Spleen (tissue), 11 donors: ENCODE results near the gene MAP7D1. TPM values are rescaled to one million over a fixed set of nuclear protein-coding genes. Genes with fewer than 3 reads are reported as not detected.

Experiments
- DNase-seq: peaks from one replicate; pipeline ENCODE4 v3.0.0-alpha.2; 2020
- H3K27ac ChIP-seq, 8 donors: fragments of 200-600 bp; sonication (generic) in 7 of 8; 1 replicate in 4 of 8; 2 replicates in 4 of 8; pipeline versions ENCODE4 v1.5.0 to v1.8.0; 2016 to 2021; ENCODE audit warnings: inconsistent platforms in 4 of 8, mild to moderate bottlenecking in 4 of 8, moderate library complexity in 1 of 8
- H3K27me3 ChIP-seq, 7 donors: fragments of 200-600 bp; sonication (generic) in 6 of 7; replicated peaks in 1 of 7; 1 replicate in 4 of 7; 2 replicates in 3 of 7; pipeline versions ENCODE4 v1.5.0 to v1.8.0; 2016 to 2021; ENCODE audit warnings: inconsistent platforms in 3 of 7, mild to moderate bottlenecking in 1 of 7
- H3K36me3 ChIP-seq, 6 donors: fragments of 200-600 bp; sonication (generic) in 5 of 6; 1 replicate in 4 of 6; 2 replicates in 2 of 6; pipeline versions ENCODE4 v1.5.0 to v1.8.0; 2016 to 2021; ENCODE audit warnings: inconsistent platforms in 2 of 6
- H3K4me1 ChIP-seq, 6 donors: fragments of 200-600 bp; sonication (generic) in 5 of 6; 1 replicate in 3 of 6; 2 replicates in 3 of 6; pipeline versions ENCODE4 v1.5.0 to v1.8.0; 2016 to 2021; ENCODE audit warnings: inconsistent platforms in 3 of 6
- H3K4me3 ChIP-seq, 8 donors: fragments of 200-600 bp; sonication (generic) in 7 of 8; 1 replicate in 4 of 8; 2 replicates in 4 of 8; pipeline versions ENCODE4 v1.5.0 to v1.8.0; 2016 to 2021; ENCODE audit warnings: inconsistent platforms in 4 of 8, mild to moderate bottlenecking in 4 of 8, moderate library complexity in 2 of 8
- H3K9me3 ChIP-seq, 8 donors: fragments of 200-600 bp; sonication (generic) in 7 of 8; 1 replicate in 4 of 8; 2 replicates in 4 of 8; pipeline versions ENCODE4 v1.5.0 to v1.8.0; 2016 to 2021; ENCODE audit warnings: inconsistent platforms in 4 of 8
- POLR2A ChIP-seq, 3 donors: fragments of 450-650 bp; IDR thresholded peaks; one replicate each; pipeline ENCODE4 v1.5.1; 2017; ENCODE audit warnings: antibody characterized with exemption in 3 of 3, mild to moderate bottlenecking in 1 of 3
- POLR2AphosphoS5 ChIP-seq, 3 donors: sonication (generic); formaldehyde crosslinking; IDR thresholded peaks; one replicate each; pipeline ENCODE4 v1.5.1; 2017; ENCODE audit warnings: antibody characterized with exemption in 3 of 3
- WGBS, 5 donors: extraction: QIAGEN DNeasy Blood & Tissue Kit in 3 of 5; methylation state at CpG; one replicate each; pipeline versions ENCODE4 v1.1.5 to v1.1.7; 2013 to 2018; 5-methylcytosine and 5-hydroxymethylcytosine counted together
- intact Hi-C: fragments of 100-400 bp; cut with DNase I; formaldehyde crosslinking; loops from one replicate; pipeline ENCODE4 v1.15.0; 2023; ENCODE audit warnings: low total_unique reads
- polyA plus RNA-seq, 3 donors: library from polyadenylated mRNA; stranded (reverse); fragments of 200-250 nt; gene quantifications; one replicate each; pipeline ENCODE4 v1.2.1, GENCODE V29; 2013
- total RNA-seq, 7 donors: library from RNA; depleted of rRNA in 3 of 7; stranded (reverse); fragments of >200 nt in 3 of 7; fragmentation: NEBNext Ultra II Directional in 4 of 7; extraction: Animal tissue kit (Norgen Biotek cat#: 25700) in 4 of 7; gene quantifications; one replicate each; pipeline versions ENCODE4 v1.1.0 to v1.2.1, GENCODE V29; 2016 to 2021
- TF ChIP-seq, protein P1 (sequence below), 11 experiments: fragments of 200-600 bp in 7 of 11; fragments of 450-650 bp in 4 of 11; sonication (generic) in 4 of 11; IDR thresholded peaks in 8 of 11; conservative IDR thresholded peaks in 3 of 11; 1 replicate in 7 of 11; 2 replicates in 4 of 11; pipeline versions ENCODE4 v1.4.0 to v1.8.0; 2016 to 2021; ENCODE audit warnings: antibody characterized with exemption in 11 of 11, inconsistent platforms in 4 of 11, mild to moderate bottlenecking in 1 of 11
- donor health status: healthy with polysubstance abuse.
- donor health status: DM: no; HTN: no; CAD: no; lungs with moderate emphysema.
- donor health status: DM: no; HTN: no; CAD: no.
- donor health status: Bipolar disorder and iron deficiency.
- donor health status: healthy.
- donor health status: DM: no; HTN: no; CAD: no.
- donor health status: DM: yes; HTN: yes; CAD: no.

The MAP7D1 gene
- total and polyA plus RNA-seq, 10 donors: 30.4 to 116 (median 88.0) TPM

DNA sequence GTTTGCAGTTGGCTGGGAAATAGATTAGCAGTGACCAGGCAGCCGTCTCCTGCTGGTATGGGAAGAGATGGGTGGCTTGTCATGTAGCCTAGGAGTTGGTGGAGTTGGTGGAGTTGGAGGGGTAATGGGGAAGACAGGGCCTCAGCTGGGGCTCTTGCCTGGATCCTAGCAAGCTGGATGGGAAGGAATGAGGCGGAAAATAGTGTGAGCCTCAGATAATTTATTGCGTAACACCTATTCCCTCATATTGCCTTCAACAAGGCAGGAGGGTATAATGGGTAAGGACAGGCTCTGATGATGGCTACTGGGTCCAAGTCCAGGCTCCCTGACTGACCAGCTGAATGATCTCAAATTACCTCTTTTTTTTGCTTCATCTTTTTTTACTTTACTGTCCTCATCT is 12.6 kb downstream of the MAP7D1 start:
- Histone ChIP-seq H3K27ac (peak overlapping the region in 1 of 8 donors; percentile 5), H3K27me3 (no peaks in the 10 kb centered on the region), H3K36me3 (peaks cover 0 to 72% (median 37%) of the 10 kb centered on the region in 6 donors), H3K9me3 (no peaks in the 10 kb centered on the region), H3K4me3 (no peak overlapping the region), H3K4me1 (peaks cover 0 to 66% (median 30%) of the 10 kb centered on the region in 6 donors)
- no peak for DNase-seq
- intact Hi-C loops: no loop called here
- TF ChIP-seq, protein P1, sequence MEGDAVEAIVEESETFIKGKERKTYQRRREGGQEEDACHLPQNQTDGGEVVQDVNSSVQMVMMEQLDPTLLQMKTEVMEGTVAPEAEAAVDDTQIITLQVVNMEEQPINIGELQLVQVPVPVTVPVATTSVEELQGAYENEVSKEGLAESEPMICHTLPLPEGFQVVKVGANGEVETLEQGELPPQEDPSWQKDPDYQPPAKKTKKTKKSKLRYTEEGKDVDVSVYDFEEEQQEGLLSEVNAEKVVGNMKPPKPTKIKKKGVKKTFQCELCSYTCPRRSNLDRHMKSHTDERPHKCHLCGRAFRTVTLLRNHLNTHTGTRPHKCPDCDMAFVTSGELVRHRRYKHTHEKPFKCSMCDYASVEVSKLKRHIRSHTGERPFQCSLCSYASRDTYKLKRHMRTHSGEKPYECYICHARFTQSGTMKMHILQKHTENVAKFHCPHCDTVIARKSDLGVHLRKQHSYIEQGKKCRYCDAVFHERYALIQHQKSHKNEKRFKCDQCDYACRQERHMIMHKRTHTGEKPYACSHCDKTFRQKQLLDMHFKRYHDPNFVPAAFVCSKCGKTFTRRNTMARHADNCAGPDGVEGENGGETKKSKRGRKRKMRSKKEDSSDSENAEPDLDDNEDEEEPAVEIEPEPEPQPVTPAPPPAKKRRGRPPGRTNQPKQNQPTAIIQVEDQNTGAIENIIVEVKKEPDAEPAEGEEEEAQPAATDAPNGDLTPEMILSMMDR (IDR thresholded peaks at IDR 0.05 in 8 of 11, conservative IDR thresholded peaks at IDR 0.05 in 3 of 11): no peak
- TF ChIP-seq POLR2AphosphoS5 (IDR thresholded peaks at IDR 0.05) (no peak), POLR2A (IDR thresholded peaks at IDR 0.05) (no peak)
- WGBS, 5 donors: 83 to 99% (median 88%) methylated on average over 3 of the region's 3 CpGs

DNA sequence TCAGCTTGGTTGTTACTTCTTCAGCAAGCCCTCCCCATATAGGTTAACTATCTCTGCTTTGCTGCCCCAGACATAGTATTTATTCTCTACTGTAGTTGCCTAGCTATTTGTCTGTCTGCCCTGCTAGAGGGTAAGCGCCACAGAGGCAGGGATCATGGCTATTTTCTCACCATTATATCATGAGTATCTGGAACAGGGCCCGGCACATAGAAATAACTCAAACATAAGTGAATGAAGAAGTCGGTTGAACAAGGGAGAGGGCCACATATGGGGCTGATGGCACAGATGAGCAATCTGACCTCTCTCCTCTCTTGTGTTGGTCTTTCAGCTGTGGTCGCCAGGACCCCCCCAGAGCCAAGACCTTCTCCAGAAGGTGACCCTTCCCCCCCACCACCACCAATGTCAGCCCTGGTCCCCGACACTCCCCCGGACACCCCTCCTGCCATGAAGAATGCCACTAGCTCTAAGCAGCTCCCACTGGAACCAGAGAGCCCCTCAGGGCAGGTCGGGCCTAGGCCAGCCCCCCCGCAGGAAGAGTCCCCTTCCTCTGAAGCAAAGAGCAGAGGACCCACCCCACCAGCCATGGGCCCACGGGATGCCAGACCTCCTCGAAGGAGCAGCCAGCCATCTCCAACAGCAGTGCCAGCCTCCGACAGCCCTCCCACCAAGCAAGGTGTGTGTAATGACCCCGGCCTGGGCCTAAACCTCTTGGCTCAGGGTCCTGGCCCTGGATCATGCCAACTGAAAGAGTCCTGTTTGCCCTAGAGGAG is 14.9 kb downstream of the MAP7D1 start:
- intact Hi-C loops: no loop called here
- Histone ChIP-seq H3K36me3 (peaks cover 0 to 96% (median 61%) of the 10 kb centered on the region in 6 donors), H3K27ac (peak overlapping the region in 1 of 8 donors; percentile 2), H3K4me1 (peaks cover 0 to 62% (median 24%) of the 10 kb centered on the region in 6 donors), H3K27me3 (no peaks in the 10 kb centered on the region), H3K4me3 (no peak overlapping the region), H3K9me3 (no peaks in the 10 kb centered on the region)
- no peak for DNase-seq
- TF ChIP-seq POLR2A (IDR thresholded peaks at IDR 0.05): no peak
- peak in 1 of 3 donors; percentile 32 for TF ChIP-seq POLR2AphosphoS5 (IDR thresholded peaks at IDR 0.05)
- WGBS, 5 donors: 90 to 91% (median 91%) methylated on average over 9 to 12 of the region's 12 CpGs

DNA sequence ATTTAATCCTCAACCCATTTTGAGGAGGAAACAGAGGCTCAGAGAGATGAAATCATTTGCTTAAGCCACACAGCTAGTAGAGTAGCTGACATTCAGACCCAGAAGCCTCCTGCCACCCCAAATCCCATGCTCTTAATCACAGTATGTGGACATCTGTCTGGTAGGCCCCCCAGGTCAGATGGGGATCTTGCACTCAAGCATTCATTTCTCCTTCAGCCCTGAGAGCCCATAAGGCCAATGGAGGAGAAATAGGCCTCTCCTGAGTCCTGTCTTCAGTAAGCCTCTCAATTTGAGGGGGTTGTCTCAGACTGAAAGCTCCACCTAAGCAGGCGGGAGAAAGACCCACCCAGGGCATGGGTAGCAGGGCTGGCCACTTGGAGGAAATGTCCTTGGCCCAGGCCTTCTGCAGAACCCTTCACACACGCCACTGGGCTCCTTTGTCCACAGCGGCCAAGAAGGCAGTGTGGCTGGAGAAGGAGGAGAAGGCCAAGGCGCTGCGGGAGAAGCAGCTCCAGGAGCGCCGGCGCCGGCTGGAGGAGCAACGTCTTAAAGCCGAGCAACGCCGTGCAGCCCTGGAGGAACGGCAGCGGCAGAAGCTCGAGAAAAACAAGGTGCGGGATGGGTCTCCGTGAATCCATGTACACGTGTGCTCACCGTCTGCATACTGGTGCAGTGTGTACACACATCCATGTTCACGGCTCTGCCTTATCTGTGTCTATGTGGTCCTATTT is 16.2 kb downstream of the MAP7D1 start:
- WGBS, 5 donors: 93 to 98% (median 95%) methylated on average over 21 of the region's 21 CpGs
- intact Hi-C loops: no loop called here
- no peaks in the 10 kb centered on the region for H3K9me3 ChIP-seq
- peaks cover 0 to 98% (median 74%) of the 10 kb centered on the region in 6 donors for H3K36me3 ChIP-seq
- peaks cover 0 to 50% (median 16%) of the 10 kb centered on the region in 6 donors for H3K4me1 ChIP-seq
- DNase-seq: no peak
- H3K27ac ChIP-seq: no peak overlapping the region
- TF ChIP-seq POLR2AphosphoS5 (IDR thresholded peaks at IDR 0.05): peak in 2 of 3 donors; percentile 27 to 70
- TF ChIP-seq, protein P1 (IDR thresholded peaks at IDR 0.05 in 8 of 11, conservative IDR thresholded peaks at IDR 0.05 in 3 of 11): no peak
- TF ChIP-seq POLR2A (IDR thresholded peaks at IDR 0.05): no peak
- H3K4me3 ChIP-seq: no peak overlapping the region
- no peaks in the 10 kb centered on the region for H3K27me3 ChIP-seq

DNA sequence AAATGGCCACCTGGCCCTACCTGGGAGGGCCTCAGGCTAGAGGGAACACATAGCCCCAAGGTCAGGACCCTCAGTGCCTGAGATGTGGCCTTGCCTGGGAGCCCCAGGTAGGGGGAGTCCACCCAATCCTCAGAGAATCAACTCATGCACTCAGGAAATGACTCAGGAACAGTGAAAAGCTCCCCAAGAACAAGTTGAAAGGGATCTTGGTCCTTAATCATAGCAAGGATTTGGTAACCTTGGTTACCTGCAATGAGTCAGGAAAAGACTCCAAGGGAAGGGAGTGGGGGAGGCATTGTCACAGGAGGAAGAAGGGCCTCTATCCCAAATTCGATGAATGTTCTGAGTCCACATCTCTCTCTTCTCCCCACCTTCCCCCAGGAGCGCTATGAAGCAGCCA is 17.0 kb downstream of the MAP7D1 start:
- H3K4me1 ChIP-seq: peaks cover 0 to 50% (median 14%) of the 10 kb centered on the region in 6 donors
- WGBS, 5 donors: 88 to 92% (median 91%) methylated on average over 2 of the region's 2 CpGs
- DNase-seq: no peak
- no peak for TF ChIP-seq POLR2A (IDR thresholded peaks at IDR 0.05)
- no peak for TF ChIP-seq POLR2AphosphoS5 (IDR thresholded peaks at IDR 0.05)
- TF ChIP-seq, protein P1 (IDR thresholded peaks at IDR 0.05 in 8 of 11, conservative IDR thresholded peaks at IDR 0.05 in 3 of 11): no peak
- H3K36me3 ChIP-seq: peaks cover 0 to 98% (median 78%) of the 10 kb centered on the region in 6 donors
- H3K27ac ChIP-seq: no peak overlapping the region
- H3K9me3 ChIP-seq: no peaks in the 10 kb centered on the region
- no peak overlapping the region for H3K4me3 ChIP-seq
- intact Hi-C loops: no loop called here
- no peaks in the 10 kb centered on the region for H3K27me3 ChIP-seq
